CD4-positive, alpha-beta T cell (primary cell): Measurements from ENCODE around the gene HK1. TPM values are rescaled to one million over a fixed set of nuclear protein-coding genes. Genes with fewer than 3 reads are reported as not detected.

ENCODE experiments used
- ATAC-seq: fragments of 200-7000 bp; cut with Tn5 transposase; one replicate; pipeline ENCODE4 v1.10.0; 2022; ENCODE audit warnings: mild to moderate bottlenecking; ENCODE audit not compliant: poor library complexity
- CTCF ChIA-PET: fragments of 350-600 bp; sonication (Branson Sonifier 250); formaldehyde crosslinking; loops from one replicate; lab custom pipeline; 2021; ENCODE audit warnings: antibody characterized with exemption, inconsistent platforms; lab: Charles Lee
- POLR2A ChIA-PET: fragments of 350-600 bp; sonication (Branson Sonifier 250); formaldehyde crosslinking; loops from one replicate; lab custom pipeline; 2021; ENCODE audit warnings: antibody characterized with exemption, inconsistent platforms; lab: Charles Lee
- DNase-seq, 14 experiments: peaks; one replicate each; pipeline ENCODE4 v3.0.0-alpha.2; 2013 to 2020; ENCODE audit warnings: mixed read lengths in 2 of 14
- H3K27ac ChIP-seq, 2 donors: one replicate each; pipeline versions ENCODE4 v1.5.1 to v1.7.0; 2013; ENCODE audit warnings: low read length in 2 of 2, low read depth in 1 of 2, mild to moderate bottlenecking in 1 of 2
- H3K27me3 ChIP-seq, 2 experiments: 1 replicate in 1 of 2; 2 replicates in 1 of 2; pipeline versions ENCODE4 v1.6.1 to v1.7.0; 2013; ENCODE audit warnings: low read length in 2 of 2, control low read depth in 1 of 2, mild to moderate bottlenecking in 1 of 2, moderate library complexity in 1 of 2; ENCODE audit not compliant: insufficient read depth in 2 of 2, control insufficient read depth in 1 of 2
- H3K36me3 ChIP-seq: one replicate; pipeline ENCODE4 v1.6.1; 2013; ENCODE audit warnings: low read length, control low read depth; ENCODE audit not compliant: insufficient read depth
- H3K4me1 ChIP-seq: one replicate; pipeline ENCODE4 v1.6.1; 2013; ENCODE audit warnings: low read length, control low read depth; ENCODE audit not compliant: insufficient read depth
- H3K4me3 ChIP-seq: one replicate; pipeline ENCODE4 v1.5.1; 2013; ENCODE audit warnings: mild to moderate bottlenecking, low read length, moderate library complexity
- H3K9me3 ChIP-seq, 2 experiments: 1 replicate in 1 of 2; 2 replicates in 1 of 2; pipeline versions ENCODE4 v1.6.1 to v1.7.0; 2013; ENCODE audit warnings: low read length in 2 of 2, mild to moderate bottlenecking in 2 of 2, control low read depth in 1 of 2, moderate library complexity in 1 of 2; ENCODE audit not compliant: control insufficient read depth in 1 of 2, insufficient read depth in 1 of 2
- H3K27ac Mint-ChIP-seq: one replicate; pipeline ENCODE4 v1.8.0; 2020; ENCODE audit warnings: mixed read lengths
- H3K27me3 Mint-ChIP-seq: one replicate; pipeline ENCODE4 v1.8.0; 2021; ENCODE audit warnings: mixed read lengths
- H3K36me3 Mint-ChIP-seq: one replicate; pipeline ENCODE4 v1.8.0; 2021; ENCODE audit warnings: low read depth, mixed read lengths
- H3K4me1 Mint-ChIP-seq: one replicate; pipeline ENCODE4 v1.8.0; 2021; ENCODE audit warnings: low read depth, mixed read lengths
- H3K4me3 Mint-ChIP-seq: one replicate; pipeline ENCODE4 v1.8.0; 2020; ENCODE audit warnings: mild to moderate bottlenecking, mixed read lengths
- H3K9me3 Mint-ChIP-seq: one replicate; pipeline ENCODE4 v1.8.0; 2020; ENCODE audit warnings: mixed read lengths
- intact Hi-C, 2 experiments: fragments of 100-400 bp; cut with DNase I in 1 of 2; cut with micrococcal nuclease in 1 of 2; formaldehyde crosslinking; loops; one replicate each; pipeline versions ENCODE4 v1.15.1 to v1.9.0; 2023 to 2025; cut with DNase I, micrococcal nuclease
- total RNA-seq, 174 experiments: library from RNA in 2 of 174; stranded (reverse) in 2 of 174; gene quantifications; one replicate each; pipeline ENCODE4 v1.2.3 and lab custom pipeline; 2021 to 2026
- TF ChIP-seq, protein P1 (sequence below): fragments of 200-600 bp; IDR thresholded peaks from one replicate; pipeline ENCODE4 v1.8.0; 2022; ENCODE audit warnings: antibody characterized with exemption, mild to moderate bottlenecking

HK1 gene
- total RNA-seq, 2 experiments from 2014 or later = 45.6 to 48.1 TPM

DNA sequence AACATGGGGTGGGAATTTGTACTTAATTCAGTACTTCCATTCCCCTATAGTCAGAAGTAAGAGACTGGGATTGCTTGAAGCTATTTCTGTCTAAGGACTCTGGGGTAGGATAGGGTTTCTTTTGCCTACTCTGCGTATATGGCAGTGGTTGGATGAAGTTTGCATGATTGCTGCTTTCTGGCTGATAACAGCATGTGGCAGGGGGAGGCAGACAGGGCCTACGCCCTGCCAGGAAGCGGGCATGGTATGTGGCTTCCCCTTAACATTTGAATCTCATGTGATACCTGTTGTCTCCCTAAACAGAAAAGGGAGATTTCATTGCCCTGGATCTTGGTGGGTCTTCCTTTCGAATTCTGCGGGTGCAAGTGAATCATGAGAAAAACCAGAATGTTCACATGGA is 81.3 kb downstream of the HK1 start:
- Histone ChIP-seq H3K4me1 (peaks cover 52% of the 10 kb centered on the region), H3K27me3 (no peaks in the 10 kb centered on the region), H3K27ac (peak overlapping the region; percentile 34 to 55), H3K9me3 (no peaks in the 10 kb centered on the region), H3K4me3 (peak overlapping the region; percentile 33), H3K36me3 (peaks cover 28% of the 10 kb centered on the region)
- peak; percentile 22 to 72 (median 51) for DNase-seq
- H3K4me1 Mint-ChIP-seq = peaks cover 71% of the 10 kb centered on the region
- no peaks in the 10 kb centered on the region for H3K9me3 Mint-ChIP-seq
- ATAC-seq = peak; percentile 90
- H3K27me3 Mint-ChIP-seq = no peaks in the 10 kb centered on the region
- ChIA-PET POLR2A (interaction anchor here (1.0 to 3.2 kb wide), 2 partner anchors 10 to 41 kb away, joined by 4 to 17 read pairs; no protein-coding TSS in a partner anchor), CTCF (no interaction called here)
- peak overlapping the region; percentile 94 for H3K27ac Mint-ChIP-seq
- H3K4me3 Mint-ChIP-seq = peak overlapping the region; percentile 79
- intact Hi-C loops = loop anchor here in 1 of 2 experiments (1.0 to 2.0 kb wide), 3 partner anchors 10 to 40 kb away; no protein-coding TSS in a partner anchor
- TF ChIP-seq, protein P1, sequence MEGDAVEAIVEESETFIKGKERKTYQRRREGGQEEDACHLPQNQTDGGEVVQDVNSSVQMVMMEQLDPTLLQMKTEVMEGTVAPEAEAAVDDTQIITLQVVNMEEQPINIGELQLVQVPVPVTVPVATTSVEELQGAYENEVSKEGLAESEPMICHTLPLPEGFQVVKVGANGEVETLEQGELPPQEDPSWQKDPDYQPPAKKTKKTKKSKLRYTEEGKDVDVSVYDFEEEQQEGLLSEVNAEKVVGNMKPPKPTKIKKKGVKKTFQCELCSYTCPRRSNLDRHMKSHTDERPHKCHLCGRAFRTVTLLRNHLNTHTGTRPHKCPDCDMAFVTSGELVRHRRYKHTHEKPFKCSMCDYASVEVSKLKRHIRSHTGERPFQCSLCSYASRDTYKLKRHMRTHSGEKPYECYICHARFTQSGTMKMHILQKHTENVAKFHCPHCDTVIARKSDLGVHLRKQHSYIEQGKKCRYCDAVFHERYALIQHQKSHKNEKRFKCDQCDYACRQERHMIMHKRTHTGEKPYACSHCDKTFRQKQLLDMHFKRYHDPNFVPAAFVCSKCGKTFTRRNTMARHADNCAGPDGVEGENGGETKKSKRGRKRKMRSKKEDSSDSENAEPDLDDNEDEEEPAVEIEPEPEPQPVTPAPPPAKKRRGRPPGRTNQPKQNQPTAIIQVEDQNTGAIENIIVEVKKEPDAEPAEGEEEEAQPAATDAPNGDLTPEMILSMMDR = no peak
- peaks cover 50% of the 10 kb centered on the region for H3K36me3 Mint-ChIP-seq

DNA sequence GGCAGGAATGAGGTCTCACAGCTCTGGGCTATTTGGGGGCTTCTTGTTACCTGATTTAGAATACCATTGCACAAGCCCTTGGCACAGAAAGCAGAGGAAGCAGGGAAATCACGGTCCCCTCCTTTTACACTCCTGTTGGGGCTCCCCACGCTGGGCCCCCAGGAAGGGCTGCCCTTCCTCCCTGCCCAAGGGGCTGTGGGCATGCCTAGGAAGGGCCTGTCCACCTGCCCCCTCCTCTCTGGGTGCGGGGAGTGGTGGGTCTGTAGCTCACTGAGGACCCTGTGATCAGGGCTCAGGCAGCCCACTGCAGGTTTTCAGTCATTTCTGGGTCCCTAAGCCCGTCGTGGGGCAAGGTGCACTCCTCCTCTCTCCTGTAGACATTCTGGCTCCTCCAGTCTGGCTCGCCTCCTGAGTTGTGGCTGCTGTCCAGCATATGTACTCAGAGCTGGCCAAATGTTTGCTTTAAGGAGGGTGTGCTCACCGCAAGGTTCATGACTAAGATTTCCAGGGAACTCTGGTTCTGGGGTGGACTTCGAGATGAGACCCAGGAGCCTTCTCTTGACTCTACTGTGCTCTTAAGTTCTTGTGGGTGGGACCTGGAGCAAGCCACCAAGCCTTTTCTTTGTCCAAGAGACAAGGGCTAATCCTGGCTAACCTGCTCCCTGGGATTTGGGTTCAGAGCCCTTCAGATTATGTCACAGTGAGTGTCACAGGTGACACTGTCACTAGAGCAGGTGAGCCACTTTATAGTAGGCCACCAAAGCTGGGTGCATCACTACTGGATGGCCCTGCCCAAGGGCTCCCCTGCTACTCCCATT is 82.4 kb downstream of the HK1 start:
- H3K9me3 ChIP-seq = no peaks in the 10 kb centered on the region
- Mint-ChIP-seq H3K36me3 (peaks cover 60% of the 10 kb centered on the region), H3K27me3 (no peaks in the 10 kb centered on the region), H3K4me1 (peaks cover 77% of the 10 kb centered on the region), H3K4me3 (peak overlapping the region; percentile 79), H3K9me3 (no peaks in the 10 kb centered on the region), H3K27ac (peak overlapping the region; percentile 94)
- peak overlapping the region; percentile 33 to 55 for H3K27ac ChIP-seq
- ChIA-PET CTCF (interaction anchor here (0.7 to 1.3 kb wide), 2 partner anchors 33 to 37 kb away, joined by 3 to 4 read pairs; no protein-coding TSS in a partner anchor), POLR2A (interaction anchor here (2.4 to 4.1 kb wide), 3 partner anchors 12 to 43 kb away, joined by 17 to 20 read pairs (median 18); no protein-coding TSS in a partner anchor)
- intact Hi-C loops = loop anchor here (2.0 to 10.0 kb wide), 2 partner anchors 40 to 126 kb away; no protein-coding TSS in a partner anchor
- peak overlapping the region; percentile 33 for H3K4me3 ChIP-seq
- peaks cover 52% of the 10 kb centered on the region for H3K4me1 ChIP-seq
- peaks cover 39% of the 10 kb centered on the region for H3K36me3 ChIP-seq
- DNase-seq (no peak), ATAC-seq (no peak)
- TF ChIP-seq, protein P1 = no peak
- no peaks in the 10 kb centered on the region for H3K27me3 ChIP-seq

DNA sequence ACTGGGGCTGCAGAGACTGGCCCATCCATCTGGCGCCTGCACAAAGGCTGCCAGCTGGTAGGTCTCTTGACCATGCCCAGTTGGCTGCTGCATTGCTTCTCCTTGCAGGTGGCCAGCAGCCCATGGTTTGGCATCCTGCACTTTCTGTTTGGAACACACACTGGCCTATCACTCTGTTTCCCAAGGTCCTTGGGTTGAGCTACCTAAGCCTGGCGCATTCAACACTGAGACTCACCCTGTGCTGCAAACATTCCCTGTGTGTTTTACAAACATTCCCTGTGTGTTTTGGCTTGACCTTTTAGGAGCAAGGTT is 83.0 kb downstream of the HK1 start:
- Mint-ChIP-seq H3K27me3 (no peaks in the 10 kb centered on the region), H3K4me3 (peak overlapping the region; percentile 40), H3K9me3 (no peaks in the 10 kb centered on the region), H3K4me1 (peaks cover 77% of the 10 kb centered on the region), H3K27ac (peak overlapping the region; percentile 94), H3K36me3 (peaks cover 63% of the 10 kb centered on the region)
- Histone ChIP-seq H3K27ac (no peak overlapping the region), H3K4me1 (peaks cover 52% of the 10 kb centered on the region), H3K27me3 (no peaks in the 10 kb centered on the region), H3K4me3 (no peak overlapping the region), H3K36me3 (peaks cover 45% of the 10 kb centered on the region), H3K9me3 (no peaks in the 10 kb centered on the region)
- ChIA-PET POLR2A (interaction anchor here (2.4 to 4.1 kb wide), 2 partner anchors 12 to 43 kb away, joined by 18 to 20 read pairs; no protein-coding TSS in a partner anchor), CTCF (interaction anchor here (0.7 to 1.3 kb wide), 2 partner anchors 34 to 38 kb away, joined by 3 to 4 read pairs; no protein-coding TSS in a partner anchor)
- TF ChIP-seq, protein P1 = no peak
- ATAC-seq (no peak), DNase-seq (no peak)
- intact Hi-C loops = loop anchor here (2.0 to 10.0 kb wide), 2 partner anchors 40 to 126 kb away; no protein-coding TSS in a partner anchor
